H4 (cell line): ENCODE data around the gene PSMD14. TPM values are rescaled to one million over a fixed set of nuclear protein-coding genes. Genes with fewer than 3 reads are reported as not detected.

ENCODE experiments used
- DNase-seq: peaks from one replicate; pipeline ENCODE4 v3.0.0-alpha.2; 2015; ENCODE audit warnings: low spot score
- total RNA-seq: library from RNA; depleted of rRNA; stranded (reverse); fragments of >200 nt; shearing (Covaris generic); gene quantifications from 2 replicates; pipeline ENCODE4 v1.2.3, GENCODE V29; 2014

Gene PSMD14
- total RNA-seq, 1 experiment from 2014 or later: 177 TPM

GRCh38 chr2:161382747-161383146, 74.5 kb downstream of the PSMD14 start:
- no peak for DNase-seq

DNA sequence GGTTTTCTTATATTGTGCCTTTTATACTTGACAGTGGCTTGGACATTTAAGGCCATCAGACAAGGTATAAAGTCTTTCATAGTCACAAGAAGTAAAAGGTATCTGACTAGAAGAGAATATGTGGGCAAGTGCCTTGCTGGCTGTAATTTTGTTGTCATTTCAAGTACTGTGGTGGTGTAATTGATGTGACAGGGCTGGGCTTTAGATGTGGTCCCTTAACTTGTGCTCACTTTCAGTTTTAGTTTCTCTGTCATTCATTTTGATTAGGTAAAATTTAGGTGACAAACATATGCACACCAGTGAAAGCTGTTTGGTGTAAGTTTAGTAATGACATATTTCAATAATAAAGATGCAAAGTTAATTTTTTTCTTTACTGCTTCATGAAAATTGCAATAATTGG, 76.6 kb downstream of the PSMD14 start:
- DNase-seq: no peak

GRCh38 chr2:161386228-161386824, 78.1 kb downstream of the PSMD14 start:
- no peak for DNase-seq

DNA sequence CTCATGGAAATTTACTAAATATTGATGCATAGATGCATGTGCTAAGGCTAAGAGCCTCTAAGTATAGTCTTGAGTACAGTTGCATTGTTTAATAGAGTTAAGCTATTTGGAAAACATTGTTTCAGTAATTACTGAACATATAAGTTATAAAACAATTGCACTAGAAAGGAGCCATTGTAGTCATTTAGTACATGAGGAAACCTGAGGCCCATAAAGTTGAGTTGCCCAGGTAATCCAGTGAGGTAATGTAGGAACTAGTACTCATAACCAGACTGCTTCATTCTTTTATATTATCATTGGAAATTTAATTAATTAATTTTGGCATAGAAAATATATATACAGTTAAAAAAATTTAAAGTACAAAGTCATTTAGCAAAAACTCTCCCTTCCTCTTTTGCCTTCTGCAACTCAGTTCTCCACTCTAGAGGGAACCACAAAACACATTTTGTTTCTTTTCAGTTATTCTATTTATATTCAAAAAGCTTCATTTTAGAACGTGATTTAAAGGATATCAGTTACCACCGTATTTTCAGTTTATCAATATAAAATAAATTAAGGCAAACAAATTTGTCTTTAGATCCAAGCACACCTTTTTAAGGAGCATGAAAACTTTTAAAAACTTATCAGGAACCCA, 80.0 kb downstream of the PSMD14 start:
- no peak for DNase-seq

GRCh38 chr2:161391737-161392506, 83.7 kb downstream of the PSMD14 start:
- no peak for DNase-seq

- DNase-seq: no peak
These were observed 91.9 kb downstream of the PSMD14 start for GRCh38 chr2:161400076-161400475.

GRCh38 chr2:161402297-161402696, 94.1 kb downstream of the PSMD14 start:
- no peak for DNase-seq

DNA sequence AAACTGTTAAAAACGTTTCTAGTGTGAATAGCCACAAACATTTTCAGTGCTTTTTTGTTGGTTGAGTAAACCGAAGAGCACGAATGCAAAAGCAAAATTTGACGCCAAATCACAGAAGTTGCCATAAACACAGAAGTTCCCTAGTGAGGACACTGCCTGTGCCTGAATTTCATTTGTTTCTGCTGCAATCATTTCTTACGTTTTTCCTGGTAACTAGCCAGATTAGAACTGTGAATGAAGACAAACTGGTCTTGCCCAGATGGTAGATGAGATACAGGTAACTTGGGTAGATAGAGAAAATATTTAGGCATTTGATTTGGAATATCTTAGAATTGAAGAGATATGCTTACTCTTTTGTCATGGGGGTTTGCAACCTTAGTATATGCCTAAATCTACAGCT, 98.1 kb downstream of the PSMD14 start:
- no peak for DNase-seq

- DNase-seq: no peak
These were observed 99.4 kb downstream of the PSMD14 start for GRCh38 chr2:161407597-161407996.

GRCh38 chr2:161409308-161409907, 101.2 kb downstream of the PSMD14 start:
- DNase-seq: no peak

DNA sequence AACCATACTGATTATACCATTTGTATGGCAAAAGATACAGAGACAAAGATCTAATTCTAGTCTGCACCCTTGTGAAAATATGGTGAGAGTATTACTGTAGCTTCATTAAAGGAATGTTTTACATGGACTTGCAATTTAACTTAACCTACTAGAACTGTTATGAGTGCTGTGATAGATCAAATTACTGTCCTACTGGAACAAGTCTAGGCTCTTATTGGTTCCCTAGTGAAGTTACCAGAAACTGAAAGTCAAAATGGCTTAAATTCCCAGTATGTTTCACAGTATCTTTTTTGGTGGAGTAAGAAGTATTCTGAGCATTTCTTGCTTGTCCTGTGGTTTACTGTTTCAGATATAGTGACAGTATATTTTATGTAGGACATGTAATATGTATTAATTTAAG, 104.1 kb downstream of the PSMD14 start:
- DNase-seq: no peak

DNA sequence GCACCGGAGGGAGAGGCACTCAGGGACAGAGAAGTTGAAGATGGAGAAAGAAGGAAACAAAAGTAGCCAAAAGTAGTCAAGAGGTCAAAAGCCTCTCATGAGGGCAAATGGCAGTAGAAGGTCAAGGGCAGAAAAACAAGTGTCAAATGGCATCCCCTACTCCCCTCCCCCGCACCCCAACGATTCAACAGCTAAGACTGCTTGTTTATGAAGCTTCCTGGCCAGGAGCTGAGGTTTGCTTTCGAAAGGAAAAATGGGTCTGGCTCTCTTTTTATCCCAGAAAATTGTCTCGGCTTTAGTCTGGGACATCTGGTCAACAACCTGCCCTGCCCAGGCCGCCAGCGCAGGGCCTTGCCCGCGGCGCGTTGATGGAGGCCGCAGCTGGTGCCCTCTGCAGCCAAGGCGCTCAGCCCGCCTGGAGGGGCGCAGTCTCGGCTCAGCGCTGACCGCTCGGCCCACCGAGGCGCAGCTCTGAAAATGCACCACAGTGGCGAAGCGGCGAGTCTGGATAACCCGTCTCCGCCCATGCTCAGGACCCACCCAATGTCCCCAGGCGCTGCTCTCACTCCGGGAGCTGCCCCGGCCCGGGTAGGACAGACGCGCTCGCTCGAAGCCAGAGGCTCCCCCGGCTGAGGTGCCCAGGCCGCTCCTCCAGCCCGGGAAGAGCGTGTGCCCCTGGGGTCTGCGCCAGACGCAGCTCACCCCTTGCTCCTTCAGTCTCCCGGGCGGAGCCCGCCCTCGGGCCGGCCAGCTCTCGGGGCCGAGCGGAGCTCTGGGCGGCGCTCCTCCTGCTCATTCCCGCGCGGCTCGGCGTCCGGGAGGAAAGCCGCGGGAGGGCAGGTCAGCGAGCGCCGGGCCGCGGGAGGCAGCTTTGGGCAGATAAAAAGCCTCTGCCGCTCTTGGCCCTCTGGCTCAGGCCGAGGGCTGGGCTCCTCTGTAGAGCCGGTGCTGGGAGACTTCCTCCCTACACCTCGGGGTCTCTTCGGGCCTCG, 106.1 kb downstream of the PSMD14 start:
- DNase-seq: no peak

- no peak for DNase-seq
These were observed 107.1 kb downstream of the PSMD14 start for GRCh38 chr2:161415034-161415986.

- DNase-seq: no peak
These were observed 107.9 kb downstream of the PSMD14 start, which contains the start of gene TBR1 for GRCh38 chr2:161415987-161416707. TBR1 (plus strand) TSS chr2:161416297; CDS start chr2:161416411, 114 bp downstream.

DNA sequence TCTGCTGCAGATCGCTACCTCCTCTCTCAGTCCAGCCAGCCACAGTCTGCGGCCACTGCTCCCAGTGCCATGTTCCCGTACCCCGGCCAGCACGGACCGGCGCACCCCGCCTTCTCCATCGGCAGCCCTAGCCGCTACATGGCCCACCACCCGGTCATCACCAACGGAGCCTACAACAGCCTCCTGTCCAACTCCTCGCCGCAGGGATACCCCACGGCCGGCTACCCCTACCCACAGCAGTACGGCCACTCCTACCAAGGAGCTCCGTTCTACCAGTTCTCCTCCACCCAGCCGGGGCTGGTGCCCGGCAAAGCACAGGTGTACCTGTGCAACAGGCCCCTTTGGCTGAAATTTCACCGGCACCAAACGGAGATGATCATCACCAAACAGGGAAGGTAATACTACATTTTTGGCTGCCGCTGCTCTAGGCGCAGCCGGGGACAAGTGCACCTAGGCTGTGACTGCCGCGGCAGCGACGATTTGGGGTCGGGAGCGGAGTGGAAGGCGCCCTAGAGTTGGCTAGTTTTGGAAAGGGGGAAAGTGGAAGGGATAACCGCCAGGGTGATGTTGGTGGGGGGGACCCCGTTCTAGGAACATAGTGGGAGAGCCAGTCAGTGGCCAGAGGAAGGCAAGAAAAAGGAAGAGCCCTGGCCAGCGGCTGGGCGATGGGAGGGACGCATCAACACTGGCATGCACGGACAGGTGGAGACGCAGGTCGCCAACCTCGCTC, 108.6 kb downstream of the PSMD14 start:
- no peak for DNase-seq

DNA sequence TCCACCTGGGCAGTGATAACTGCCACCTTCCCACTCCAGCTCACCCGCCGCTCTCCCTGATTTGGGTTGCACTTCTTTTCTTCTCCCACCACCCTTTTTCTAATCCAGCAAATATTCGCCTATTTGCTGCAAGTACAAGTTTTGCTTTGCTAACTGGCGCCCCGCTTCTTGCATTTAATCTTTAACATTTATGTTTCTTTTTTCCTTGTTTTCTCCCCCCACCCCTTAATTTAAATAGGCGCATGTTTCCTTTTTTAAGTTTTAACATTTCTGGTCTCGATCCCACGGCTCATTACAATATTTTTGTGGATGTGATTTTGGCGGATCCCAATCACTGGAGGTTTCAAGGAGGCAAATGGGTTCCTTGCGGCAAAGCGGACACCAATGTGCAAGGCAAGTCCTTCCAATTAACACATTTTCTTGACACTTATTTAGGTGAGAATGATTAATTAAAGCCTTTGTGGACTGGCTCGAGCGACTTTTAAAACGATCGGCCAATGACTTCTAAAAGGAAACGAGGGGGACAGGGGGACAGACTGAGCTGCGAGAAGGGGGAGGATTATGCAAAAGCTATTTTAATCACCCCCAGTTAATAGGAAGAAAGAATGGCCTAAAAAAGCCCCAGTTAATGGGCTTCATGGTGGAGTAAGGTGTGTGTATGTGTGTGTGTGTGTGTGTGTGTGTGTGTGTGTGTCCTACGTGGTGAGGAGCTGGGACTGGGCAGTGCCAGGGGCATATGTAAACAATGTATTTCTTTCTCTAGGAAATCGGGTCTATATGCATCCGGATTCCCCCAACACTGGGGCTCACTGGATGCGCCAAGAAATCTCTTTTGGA, 109.4 kb downstream of the PSMD14 start:
- no peak for DNase-seq

GRCh38 chr2:161418275-161418714, 110.1 kb downstream of the PSMD14 start:
- no peak for DNase-seq
